GM18868 (cell line): Measurements from ENCODE around the gene HEXD.
"Not testable (repeated sequence)": the region's sequence is repeated elsewhere in the genome, so short reads cannot be mapped to it uniquely, and the experiment has no call there.

ENCODE experiments used
- ATAC-seq: cut with Tn5 transposase; IDR thresholded peaks from one replicate; pipeline ENCODE4 v1.9.1; 2021; ENCODE audit warnings: mild to moderate bottlenecking, moderate library complexity; ENCODE audit not compliant: unreplicated experiment

The HEXD gene

DNA sequence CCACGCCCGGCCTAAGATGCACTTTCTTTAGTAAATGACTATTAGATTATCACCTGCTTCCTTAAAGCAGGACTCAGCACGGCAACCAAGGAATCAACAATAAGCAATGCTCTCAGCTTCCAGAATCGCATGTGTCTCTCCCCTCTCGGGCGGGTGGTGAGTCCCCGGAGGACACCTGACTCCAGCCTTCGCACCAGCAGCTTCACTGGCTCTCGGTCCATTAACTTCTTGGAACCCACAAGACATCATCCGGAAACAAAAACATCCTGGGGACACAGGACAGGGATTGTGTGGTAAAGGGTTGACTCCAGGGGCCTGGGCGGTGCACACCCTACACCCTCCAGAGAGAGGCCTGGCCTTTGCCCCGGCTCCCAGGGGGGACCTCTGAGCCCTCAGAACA is 23.9 kb upstream of the HEXD start:
- ATAC-seq, result no peak

GRCh38 chr17:82396601-82397435 is 21.3 kb upstream of the HEXD start:
- no peak for ATAC-seq

GRCh38 chr17:82397449-82398335 is 20.5 kb upstream of the HEXD start:
- no peak for ATAC-seq

DNA sequence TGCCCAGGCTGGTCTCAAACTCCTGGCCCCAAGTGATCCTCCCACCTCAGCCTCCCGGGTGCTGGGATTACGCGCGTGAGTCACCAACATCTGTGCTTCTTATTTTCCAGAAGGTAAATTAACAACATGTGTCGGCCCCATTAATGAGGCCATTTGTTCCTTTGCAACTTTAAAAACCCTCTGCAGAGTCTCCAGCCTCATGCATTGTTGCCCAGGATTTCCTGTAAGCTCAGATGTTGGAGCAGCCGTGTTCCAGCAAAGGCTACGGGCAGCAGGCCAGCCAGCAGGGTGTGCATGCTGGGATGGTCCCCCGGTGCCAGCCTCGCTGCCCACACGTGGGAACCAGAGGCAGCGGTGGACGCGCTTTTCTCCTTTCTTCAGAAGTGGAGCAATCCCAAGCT is 19.1 kb upstream of the HEXD start:
- no peak for ATAC-seq

GRCh38 chr17:82399601-82400101 is 18.5 kb upstream of the HEXD start:
- no peak for ATAC-seq

- ATAC-seq, result no peak
These were observed 17.9 kb upstream of the HEXD start for GRCh38 chr17:82400206-82400605.

GRCh38 chr17:82400830-82401229 is 17.3 kb upstream of the HEXD start:
- peak; percentile 65 for ATAC-seq

DNA sequence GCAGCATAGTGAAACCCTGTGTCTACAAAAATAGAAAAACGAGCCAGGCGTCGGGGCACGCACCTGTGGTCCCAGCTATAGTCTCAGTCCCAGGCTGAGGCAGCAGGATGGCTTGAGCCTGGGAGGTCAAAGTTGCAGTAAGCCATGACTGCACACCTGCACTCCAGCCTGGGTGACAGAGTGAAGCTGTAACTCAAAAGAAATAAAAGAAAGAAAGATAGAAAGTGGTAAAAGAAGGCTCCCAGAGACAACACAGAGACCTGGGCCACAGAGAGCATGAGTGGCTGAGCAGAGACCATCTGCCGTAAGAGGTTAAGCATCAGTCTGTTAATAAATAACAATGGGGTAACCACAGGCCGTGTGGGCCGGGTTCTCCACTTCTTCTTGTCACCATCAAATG is 15.3 kb upstream of the HEXD start:
- no peak for ATAC-seq

- no peak for ATAC-seq
These were observed 14.2 kb upstream of the HEXD start for GRCh38 chr17:82403662-82404660.

- no peak for ATAC-seq
These were observed 13.1 kb upstream of the HEXD start for GRCh38 chr17:82405051-82405450.

GRCh38 chr17:82406131-82406671 is 11.9 kb upstream of the HEXD start:
- no peak for ATAC-seq

DNA sequence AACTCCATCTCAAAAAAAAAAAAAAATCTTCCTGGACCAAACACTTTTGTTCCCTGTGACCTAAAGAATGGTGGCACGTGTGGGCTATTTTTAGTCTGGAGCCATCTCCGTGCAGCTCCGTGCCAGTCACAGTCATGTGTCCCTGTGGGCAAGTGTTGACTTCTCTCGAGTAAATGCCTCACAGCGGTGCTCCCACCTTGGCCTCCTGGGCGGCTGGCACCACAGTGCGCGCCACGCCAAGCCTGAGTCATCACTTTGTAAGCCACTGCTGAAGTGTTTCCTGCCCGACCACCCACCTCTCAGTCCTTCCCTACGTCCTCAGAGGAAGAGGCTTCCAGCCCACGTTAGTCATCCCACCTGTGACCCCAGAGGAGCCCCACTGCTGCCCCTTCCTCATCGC is 10.9 kb upstream of the HEXD start:
- ATAC-seq, result no peak

DNA sequence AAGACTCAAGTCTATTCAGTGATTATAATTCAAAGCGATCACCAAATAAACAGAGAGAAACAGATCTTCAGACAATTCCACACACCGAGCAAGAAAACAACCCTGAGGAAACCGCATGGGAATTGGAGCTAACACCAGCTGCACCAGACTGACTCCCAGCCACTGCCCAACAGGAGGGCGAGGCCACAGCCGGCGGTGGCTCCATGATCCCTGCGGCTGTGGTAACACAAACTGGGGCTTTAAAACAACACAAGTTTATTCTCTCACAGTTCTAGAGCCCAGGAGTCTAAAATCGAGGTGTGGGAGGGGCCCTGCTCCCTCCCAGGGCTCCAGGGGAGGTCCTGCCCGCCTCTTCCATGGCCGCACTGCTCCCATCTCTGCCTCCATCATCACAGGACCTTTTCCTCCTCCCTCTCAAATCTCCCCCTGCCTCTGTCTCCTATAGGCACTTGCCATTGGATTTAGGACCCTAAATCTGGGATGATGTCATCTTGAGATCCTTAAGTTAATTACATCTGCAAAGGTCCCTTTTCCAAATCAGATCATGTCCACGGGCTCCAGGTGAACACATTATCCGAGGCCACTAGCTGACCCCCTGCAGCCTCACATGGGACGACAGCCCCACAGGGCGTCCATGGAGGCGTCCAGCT is 9.7 kb upstream of the HEXD start:
- no peak for ATAC-seq

- ATAC-seq, result no peak
These were observed 9.2 kb upstream of the HEXD start for GRCh38 chr17:82408938-82409318.

- ATAC-seq, result no peak
These were observed 8.0 kb upstream of the HEXD start for GRCh38 chr17:82410014-82410716.

DNA sequence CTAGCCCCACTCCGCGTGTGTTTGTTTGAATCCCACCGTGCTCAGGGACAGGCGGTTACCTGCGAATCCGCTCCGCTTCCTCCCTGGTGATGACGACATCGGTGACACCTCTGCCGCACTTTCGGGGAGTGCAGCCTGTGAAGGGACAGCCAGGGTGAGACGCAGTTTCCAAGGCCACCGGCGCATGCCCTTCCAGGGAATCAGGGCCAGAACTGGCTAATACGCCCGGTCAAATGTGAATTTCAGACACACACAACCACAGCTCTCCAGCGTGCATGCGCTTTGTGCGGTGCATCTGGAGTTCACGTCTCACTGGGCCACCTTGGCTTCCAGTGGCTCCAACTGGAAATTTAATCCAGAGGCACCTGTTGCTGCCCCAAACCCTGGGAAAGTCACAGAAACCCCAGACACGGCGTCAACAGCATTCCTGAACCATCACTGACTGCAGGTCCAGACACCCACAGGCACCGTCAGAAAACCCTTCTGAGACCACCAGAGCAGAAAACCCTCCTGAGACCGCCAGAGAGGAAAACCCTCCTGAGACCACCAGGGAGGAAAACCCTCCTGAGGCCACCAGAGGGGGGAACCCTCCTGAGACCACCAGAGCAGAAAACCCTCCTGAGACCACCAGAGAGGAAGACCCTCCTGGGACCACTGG is 6.6 kb upstream of the HEXD start:
- ATAC-seq, result no peak

DNA sequence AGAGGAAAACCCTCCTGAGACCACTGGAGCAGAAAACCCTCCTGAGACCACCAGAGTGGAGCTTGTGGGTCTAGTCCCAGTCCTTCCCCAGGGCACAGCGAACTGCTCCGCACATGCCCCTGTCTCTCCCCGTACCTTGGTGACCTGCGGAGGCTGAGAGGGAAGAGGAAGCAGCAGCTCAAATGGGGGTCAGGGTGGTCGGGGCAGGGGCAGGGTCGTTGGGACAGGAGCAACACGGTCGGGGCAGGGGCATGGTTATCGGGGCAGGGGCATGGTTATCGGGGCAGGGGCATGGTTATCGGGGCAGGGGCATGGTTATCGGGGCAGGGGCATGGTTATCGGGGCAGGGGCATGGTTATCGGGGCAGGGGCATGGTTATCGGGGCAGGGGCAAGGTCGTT is 6.1 kb upstream of the HEXD start:
- ATAC-seq, result not testable (repeated sequence)
